Naive thymus-derived CD4-positive, alpha-beta T cell (primary cell): Measurements from ENCODE around the gene PLK4. TPM values are rescaled to one million over a fixed set of nuclear protein-coding genes. Genes with fewer than 3 reads are reported as not detected.

Experiments
- ATAC-seq: fragments of 150-1000 bp; cut with Tn5 transposase; 2 replicates; pipeline ENCODE4 v1.10.0; 2021; ENCODE audit warnings: mild to moderate bottlenecking, moderate library complexity
- CTCF ChIA-PET: fragments of 350-600 bp; sonication (Branson Sonifier 250); formaldehyde crosslinking; loops from one replicate; lab custom pipeline; 2021; ENCODE audit warnings: antibody characterized with exemption; lab: Charles Lee
- POLR2A ChIA-PET: fragments of 350-600 bp; sonication (Branson Sonifier 250); formaldehyde crosslinking; loops from one replicate; lab custom pipeline; 2021; ENCODE audit warnings: antibody characterized with exemption, inconsistent platforms; lab: Charles Lee
- DNase-seq, 9 donors: peaks; one replicate each; pipeline versions ENCODE4 v3.0.0 to v3.0.0-alpha.2; 2020 to 2022; ENCODE audit warnings: mixed read lengths in 1 of 9
- H3K27ac ChIP-seq: one replicate; pipeline ENCODE4 v1.7.0; 2013; ENCODE audit warnings: mild to moderate bottlenecking, low read depth, low read length, moderate library complexity
- H3K27me3 ChIP-seq, 2 donors: one replicate each; pipeline ENCODE4 v1.7.0; 2013; ENCODE audit warnings: low read length in 2 of 2, mild to moderate bottlenecking in 2 of 2, moderate library complexity in 2 of 2; ENCODE audit not compliant: control insufficient read depth in 2 of 2, insufficient read depth in 2 of 2
- H3K36me3 ChIP-seq, 3 experiments: 1 replicate in 2 of 3; 2 replicates in 1 of 3; pipeline ENCODE4 v1.7.0; 2013; ENCODE audit warnings: low read length in 3 of 3, mild to moderate bottlenecking in 3 of 3, moderate library complexity in 1 of 3; ENCODE audit not compliant: insufficient read depth in 3 of 3, control insufficient read depth in 2 of 3
- H3K4me1 ChIP-seq, 2 donors: one replicate each; pipeline ENCODE4 v1.7.0; 2013; ENCODE audit warnings: low read length in 2 of 2, mild to moderate bottlenecking in 2 of 2, moderate library complexity in 1 of 2; ENCODE audit not compliant: control insufficient read depth in 2 of 2, insufficient read depth in 2 of 2
- H3K4me3 ChIP-seq: 2 replicates; pipeline ENCODE4 v1.7.0; 2013; ENCODE audit warnings: mild to moderate bottlenecking, low read length
- H3K9me3 ChIP-seq, 3 experiments: 1 replicate in 2 of 3; 2 replicates in 1 of 3; pipeline ENCODE4 v1.7.0; 2013; ENCODE audit warnings: low read length in 3 of 3; ENCODE audit not compliant: control insufficient read depth in 2 of 3
- H3K27ac Mint-ChIP-seq, 9 donors: one replicate each; pipeline ENCODE4 v1.8.0; 2020 to 2022; ENCODE audit warnings: mixed read lengths in 9 of 9, mild to moderate bottlenecking in 8 of 9, moderate library complexity in 5 of 9, inconsistent platforms in 2 of 9
- H3K27me3 Mint-ChIP-seq, 5 donors: one replicate each; pipeline ENCODE4 v1.8.0; 2021 to 2022; ENCODE audit warnings: mixed read lengths in 5 of 5, mild to moderate bottlenecking in 1 of 5
- H3K36me3 Mint-ChIP-seq, 5 donors: one replicate each; pipeline ENCODE4 v1.8.0; 2020 to 2022; ENCODE audit warnings: mixed read lengths in 5 of 5, mild to moderate bottlenecking in 3 of 5, inconsistent platforms in 1 of 5
- H3K4me1 Mint-ChIP-seq, 7 donors: one replicate each; pipeline ENCODE4 v1.8.0; 2020 to 2022; ENCODE audit warnings: mixed read lengths in 7 of 7, mild to moderate bottlenecking in 3 of 7, inconsistent platforms in 1 of 7
- H3K4me3 Mint-ChIP-seq, 10 donors: one replicate each; pipeline ENCODE4 v1.8.0; 2020 to 2022; ENCODE audit warnings: mild to moderate bottlenecking in 10 of 10, mixed read lengths in 10 of 10, moderate library complexity in 6 of 10, inconsistent platforms in 2 of 10
- H3K9me3 Mint-ChIP-seq, 11 donors: one replicate each; pipeline ENCODE4 v1.8.0; 2020 to 2022; ENCODE audit warnings: mixed read lengths in 11 of 11, mild to moderate bottlenecking in 4 of 11, inconsistent platforms in 1 of 11, moderate library complexity in 1 of 11
- intact Hi-C, 2 donors: fragments of 100-400 bp; cut with micrococcal nuclease; formaldehyde crosslinking; loops; one replicate each; pipeline ENCODE4 v1.15.1; 2023
- polyA plus RNA-seq, 2 donors: library from polyadenylated mRNA; unstranded; fragments of 300-500 nt; fragmentation: Illumina TruSeq; gene quantifications; one replicate each; pipeline ENCODE4 v1.2.3, GENCODE V29; 2021
- total RNA-seq, 6 experiments: library from RNA in 5 of 6; stranded (reverse) in 5 of 6; gene quantifications; 1 replicate in 5 of 6; 2 replicates in 1 of 6; pipeline ENCODE4 v1.2.3 and lab custom pipeline; 2021 to 2026

Gene PLK4
- total RNA-seq (10 to 100 TPM in 1 of 5 experiments, 1 to 10 TPM in 4; 3.4 to 34.7 (median 3.9) TPM), polyA plus RNA-seq (1 to 10 TPM; 1.3 to 1.9 TPM), total RNA-seq (lab: John Stamatoyannopoulos, UW) (2.0 reads per million, percentile 9 among the genes with 10 or more reads in this experiment)

DNA sequence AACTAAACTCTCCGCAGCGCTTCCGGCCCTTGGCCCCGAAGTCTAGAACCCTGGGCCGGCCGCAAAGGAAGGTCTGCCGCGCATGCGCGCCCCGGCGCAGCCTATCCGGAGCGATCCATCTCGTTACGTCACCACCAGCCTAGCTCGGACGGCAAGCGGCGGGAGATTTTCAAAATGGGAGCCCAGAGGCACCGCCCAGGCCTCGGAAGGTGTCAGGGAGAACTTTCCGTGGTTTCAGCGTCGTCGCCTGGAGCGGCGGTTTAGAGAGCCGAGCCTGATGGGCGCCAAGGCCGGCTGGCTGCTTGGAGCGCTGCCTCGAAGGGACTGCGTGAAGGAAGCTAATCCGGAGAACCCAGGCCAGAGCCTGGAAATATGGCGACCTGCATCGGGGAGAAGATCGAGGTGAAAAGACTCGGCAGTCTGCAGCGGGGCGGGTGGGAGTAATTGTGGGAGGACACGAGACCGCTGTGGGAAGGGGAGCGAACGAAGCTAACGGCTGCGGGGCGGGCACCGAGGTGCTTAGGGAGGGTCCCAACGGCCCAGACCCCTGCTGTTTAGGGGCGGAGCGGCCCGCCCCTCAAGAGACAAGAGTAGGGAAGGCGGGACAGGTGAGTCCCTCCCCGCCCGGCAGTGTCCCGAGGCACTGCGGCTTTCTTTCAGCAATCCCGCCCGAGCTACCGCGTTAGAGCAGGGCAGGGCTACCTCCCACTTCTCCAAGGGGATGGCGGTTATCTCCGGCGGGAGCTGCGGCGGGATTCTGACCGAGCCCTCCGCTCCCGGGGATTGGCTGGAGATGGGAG is at the start of gene PLK4:
Gene PLK4, plus strand, starts transcription at position 131 of the 800 bp plus-strand sequence. Its CDS starts 242 bp downstream, at position 373.
- peak within 1 kb of the TSS; percentile 75 for H3K27ac ChIP-seq
- H3K4me1 ChIP-seq = peaks cover 4 to 10% of the 10 kb centered on the region in 2 donors
- ChIA-PET CTCF (interaction anchor here (1.6 kb wide), 1 partner anchor 84 kb away, joined by 8 read pairs; the partner anchor contains the start of genes ABHD18 and MFSD8), POLR2A (interaction anchor here (1.1 to 3.6 kb wide), 3 partner anchors 12 to 180 kb away, joined by 3 to 27 read pairs (median 9); partner anchors contain the start of genes ABHD18, LARP1B and MFSD8)
- H3K36me3 ChIP-seq = peaks cover 0 to 5% (median 0%) of the 10 kb centered on the region in 3 experiments
- Mint-ChIP-seq H3K36me3 (peaks cover 0 to 6% (median 5%) of the 10 kb centered on the region in 5 donors), H3K4me1 (peaks cover 4 to 37% (median 28%) of the 10 kb centered on the region in 7 donors), H3K9me3 (peaks cover 0 to 5% (median 0%) of the 10 kb centered on the region in 11 donors), H3K27ac (peak within 1 kb of the TSS; percentile 95 to 99 (median 99)), H3K27me3 (peaks cover 0 to 3% (median 0%) of the 10 kb centered on the region in 5 donors), H3K4me3 (peak within 1 kb of the TSS; percentile 90 to 99 (median 97))
- intact Hi-C loops = loop anchor here (1.0 to 2.0 kb wide), 9 partner anchors 9 to 1212 kb away; partner anchors contain the start of genes ABHD18 (in 2 of the 2), LARP1B (in 2 of the 2), MFSD8 (in 2 of the 2) and SCLT1 (in 2 of the 2)
- DNase-seq = peak; percentile 91 to 96 (median 95)
- H3K9me3 ChIP-seq = no peaks in the 10 kb centered on the region
- H3K27me3 ChIP-seq = no peaks in the 10 kb centered on the region
- ATAC-seq = peak; percentile 97
- peak within 1 kb of the TSS; percentile 93 for H3K4me3 ChIP-seq

DNA sequence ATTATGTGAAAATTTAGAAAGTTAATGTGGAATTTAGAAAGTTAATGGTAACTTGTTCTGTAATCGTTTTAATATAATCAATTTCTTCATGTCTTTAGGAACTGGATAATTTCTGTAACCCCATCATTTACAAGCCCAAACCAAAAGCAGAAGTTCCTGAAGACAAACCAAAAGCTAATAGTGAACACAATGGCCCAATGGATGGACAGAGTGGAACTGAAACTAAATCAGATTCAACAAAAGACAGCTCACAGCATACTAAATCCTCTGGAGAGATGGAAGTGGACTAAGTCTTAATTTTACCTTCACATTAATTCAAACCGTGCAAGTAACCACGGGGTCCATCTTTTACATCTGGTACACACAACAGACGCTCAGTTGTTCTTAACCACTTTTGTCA is 48.1 kb upstream of the PLK4 start:
- ATAC-seq (peak; percentile 40), DNase-seq (no peak)
- intact Hi-C loops = no loop called here
- H3K27ac ChIP-seq = no peak overlapping the region
- H3K4me3 ChIP-seq = no peak overlapping the region
- H3K4me3 Mint-ChIP-seq = no peak overlapping the region
- H3K27me3 ChIP-seq = no peaks in the 10 kb centered on the region
- no peak overlapping the region for H3K27ac Mint-ChIP-seq
- H3K4me1 ChIP-seq = no peaks in the 10 kb centered on the region
- H3K27me3 Mint-ChIP-seq = peaks cover 0 to 12% (median 0%) of the 10 kb centered on the region in 5 donors
- H3K9me3 ChIP-seq = no peaks in the 10 kb centered on the region
- H3K4me1 Mint-ChIP-seq = no peaks in the 10 kb centered on the region
- ChIA-PET CTCF (no interaction called here), POLR2A (no interaction called here)
- H3K9me3 Mint-ChIP-seq = peaks cover 0 to 2% (median 0%) of the 10 kb centered on the region in 11 donors
- no peaks in the 10 kb centered on the region for H3K36me3 Mint-ChIP-seq
- no peaks in the 10 kb centered on the region for H3K36me3 ChIP-seq

DNA sequence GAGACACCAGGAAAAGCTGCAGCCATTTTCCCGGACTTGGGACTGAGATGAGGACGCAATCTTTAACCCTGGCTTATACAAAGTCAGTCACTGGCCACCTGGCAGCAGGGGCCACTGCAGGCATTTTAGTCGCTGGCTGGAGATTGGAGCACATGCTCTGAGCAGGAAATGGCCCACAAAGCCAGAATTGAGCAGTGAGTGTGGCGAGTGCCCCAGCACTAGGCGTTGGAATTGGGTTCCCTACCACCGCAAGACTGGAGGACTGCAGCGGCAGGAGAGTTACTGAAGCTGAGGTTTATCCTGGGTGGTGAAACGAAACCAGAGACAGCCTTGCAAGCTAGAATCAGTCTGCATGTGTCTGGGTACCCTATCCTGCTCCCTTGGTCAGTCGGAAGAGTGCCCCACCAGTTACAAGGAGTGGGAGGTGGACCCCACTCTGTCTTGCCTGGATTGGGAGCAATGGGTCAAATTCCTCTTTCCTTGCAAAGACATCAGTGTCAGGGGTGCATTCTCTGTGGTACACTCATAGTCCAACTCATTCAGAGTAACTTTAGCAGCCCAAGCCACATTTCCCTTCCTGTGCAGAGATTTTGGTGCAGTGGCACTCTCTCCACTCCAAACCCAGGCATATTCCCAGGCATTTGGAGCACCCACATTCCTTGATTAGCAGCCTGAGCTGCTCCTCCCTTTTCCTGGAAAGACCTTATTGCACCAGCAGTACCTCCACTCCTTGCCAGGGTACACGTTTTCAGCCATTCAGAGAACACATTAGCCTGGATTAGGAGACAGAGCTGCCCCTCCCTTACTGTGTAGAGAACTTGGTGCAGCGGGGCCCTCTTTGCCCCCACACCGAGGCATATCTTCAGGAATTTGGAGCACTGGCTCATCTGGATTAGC is 36.7 kb upstream of the PLK4 start:
- peaks cover 0 to 25% (median 0%) of the 10 kb centered on the region in 3 experiments for H3K9me3 ChIP-seq
- ATAC-seq (no peak), DNase-seq (no peak)
- H3K27ac ChIP-seq = no peak overlapping the region
- Mint-ChIP-seq H3K9me3 (peaks cover 12 to 44% (median 25%) of the 10 kb centered on the region in 11 donors), H3K27me3 (no peaks in the 10 kb centered on the region), H3K4me1 (no peaks in the 10 kb centered on the region), H3K36me3 (peaks cover 12 to 52% (median 44%) of the 10 kb centered on the region in 5 donors), H3K4me3 (no peak overlapping the region), H3K27ac (no peak overlapping the region)
- ChIA-PET CTCF (no interaction called here), POLR2A (no interaction called here)
- intact Hi-C loops = no loop called here
- H3K4me3 ChIP-seq = no peak overlapping the region
- H3K4me1 ChIP-seq = no peaks in the 10 kb centered on the region
- H3K36me3 ChIP-seq = no peaks in the 10 kb centered on the region
- H3K27me3 ChIP-seq = no peaks in the 10 kb centered on the region

DNA sequence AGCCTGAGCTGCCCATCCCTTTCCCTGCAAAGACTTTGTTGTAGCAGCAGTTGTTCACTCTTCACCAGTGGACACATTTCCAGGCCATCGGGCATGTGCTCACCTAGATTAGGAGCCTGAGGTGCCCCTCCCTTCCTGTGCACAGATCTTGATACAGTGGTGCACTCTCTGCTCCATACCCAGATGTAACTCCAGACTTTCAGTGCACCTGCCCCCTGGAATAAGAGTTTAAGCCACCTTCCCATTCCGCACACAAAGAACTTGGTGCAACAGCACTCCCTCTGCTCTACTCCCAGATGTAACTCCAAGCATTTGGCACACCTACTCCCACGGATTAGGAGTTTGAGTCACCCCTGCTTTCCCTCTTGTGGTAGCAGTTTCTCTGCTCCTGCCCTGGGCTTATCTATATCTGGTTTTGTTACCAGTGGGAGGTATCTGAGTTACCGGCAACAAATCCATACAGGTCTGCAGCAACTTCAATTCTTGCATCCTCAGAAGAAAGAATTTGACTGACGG is 36.0 kb upstream of the PLK4 start:
- Histone ChIP-seq H3K27me3 (no peaks in the 10 kb centered on the region), H3K9me3 (peaks cover 0 to 29% (median 2%) of the 10 kb centered on the region in 3 experiments), H3K27ac (no peak overlapping the region), H3K36me3 (no peaks in the 10 kb centered on the region), H3K4me1 (no peaks in the 10 kb centered on the region), H3K4me3 (no peak overlapping the region)
- H3K9me3 Mint-ChIP-seq = peaks cover 12 to 49% (median 30%) of the 10 kb centered on the region in 11 donors
- ATAC-seq (no peak), DNase-seq (no peak)
- intact Hi-C loops = no loop called here
- no peaks in the 10 kb centered on the region for H3K27me3 Mint-ChIP-seq
- no peak overlapping the region for H3K27ac Mint-ChIP-seq
- ChIA-PET POLR2A (no interaction called here), CTCF (no interaction called here)
- H3K4me3 Mint-ChIP-seq = no peak overlapping the region
- H3K36me3 Mint-ChIP-seq = peaks cover 16 to 57% (median 50%) of the 10 kb centered on the region in 5 donors
- H3K4me1 Mint-ChIP-seq = no peaks in the 10 kb centered on the region

DNA sequence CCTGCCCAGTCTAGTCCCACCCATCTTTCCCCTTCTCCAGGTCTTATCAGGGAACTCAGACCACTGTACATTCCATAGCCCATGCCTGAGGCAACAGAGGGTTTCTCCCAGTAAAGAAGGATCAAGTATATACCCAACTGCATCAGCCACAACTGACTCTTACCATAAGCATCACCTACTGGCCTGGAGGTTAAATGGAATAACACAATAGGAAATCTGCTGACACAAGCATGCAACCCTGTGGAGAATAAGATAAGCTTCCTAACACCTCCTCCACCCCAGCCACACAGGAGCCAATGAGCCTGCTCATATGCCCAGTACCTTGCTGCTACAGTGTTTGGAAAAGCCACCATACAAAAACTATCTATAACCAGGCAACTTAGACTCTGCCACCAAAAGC is 34.6 kb upstream of the PLK4 start:
- Histone ChIP-seq H3K9me3 (peaks cover 0 to 29% (median 11%) of the 10 kb centered on the region in 3 experiments), H3K4me3 (no peak overlapping the region), H3K27me3 (no peaks in the 10 kb centered on the region), H3K4me1 (no peaks in the 10 kb centered on the region), H3K36me3 (no peaks in the 10 kb centered on the region), H3K27ac (no peak overlapping the region)
- Mint-ChIP-seq H3K27me3 (no peaks in the 10 kb centered on the region), H3K4me1 (no peaks in the 10 kb centered on the region), H3K4me3 (no peak overlapping the region), H3K9me3 (peaks cover 19 to 63% (median 41%) of the 10 kb centered on the region in 11 donors), H3K36me3 (peaks cover 21 to 62% (median 58%) of the 10 kb centered on the region in 5 donors), H3K27ac (no peak overlapping the region)
- POLR2A ChIA-PET = no interaction called here
- ATAC-seq (no peak), DNase-seq (no peak)
- intact Hi-C loops = no loop called here
- CTCF ChIA-PET = no interaction called here

DNA sequence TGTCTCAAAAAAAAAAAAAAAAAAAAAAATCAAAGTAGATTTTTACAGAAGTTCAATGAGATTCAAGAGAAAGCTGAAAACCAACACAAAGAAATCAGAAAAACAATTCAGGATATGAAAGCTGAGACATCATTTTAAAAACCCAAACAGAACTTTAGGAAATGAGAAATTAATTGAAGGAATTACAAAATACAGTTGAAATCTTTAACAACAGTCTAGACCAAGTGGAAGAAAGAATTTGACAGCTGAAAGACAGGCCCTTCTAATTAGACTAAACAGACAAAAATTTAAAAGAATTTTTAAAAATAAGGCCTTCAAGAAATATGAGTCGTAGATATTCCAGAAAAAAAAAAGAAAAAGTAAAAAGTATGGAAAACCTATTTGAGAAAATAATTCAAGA is 33.9 kb upstream of the PLK4 start:
- no peaks in the 10 kb centered on the region for H3K36me3 ChIP-seq
- Mint-ChIP-seq H3K9me3 (peaks cover 19 to 70% (median 47%) of the 10 kb centered on the region in 11 donors), H3K4me3 (no peak overlapping the region), H3K4me1 (no peaks in the 10 kb centered on the region), H3K36me3 (peaks cover 21 to 68% (median 60%) of the 10 kb centered on the region in 5 donors), H3K27ac (no peak overlapping the region), H3K27me3 (no peaks in the 10 kb centered on the region)
- DNase-seq = no peak
- H3K4me1 ChIP-seq = no peaks in the 10 kb centered on the region
- peaks cover 0 to 29% (median 11%) of the 10 kb centered on the region in 3 experiments for H3K9me3 ChIP-seq
- intact Hi-C loops = no loop called here
- no peak for ATAC-seq
- no peak overlapping the region for H3K27ac ChIP-seq
- no peak overlapping the region for H3K4me3 ChIP-seq
- ChIA-PET POLR2A (no interaction called here), CTCF (no interaction called here)
- no peaks in the 10 kb centered on the region for H3K27me3 ChIP-seq
